Smooth muscle cell of trachea (primary cell): ENCODE measurements around the gene PSG11. TPM values are rescaled to one million over a fixed set of nuclear protein-coding genes. Genes with fewer than 3 reads are reported as not detected.

Experiments
- total RNA-seq: library from RNA; depleted of rRNA; stranded (reverse); fragments of >200 nt; gene quantifications from 2 replicates; pipeline ENCODE4 v1.2.1, GENCODE V29; 2014

The PSG11 gene
- total RNA-seq = not detected in 2 replicates

DNA sequence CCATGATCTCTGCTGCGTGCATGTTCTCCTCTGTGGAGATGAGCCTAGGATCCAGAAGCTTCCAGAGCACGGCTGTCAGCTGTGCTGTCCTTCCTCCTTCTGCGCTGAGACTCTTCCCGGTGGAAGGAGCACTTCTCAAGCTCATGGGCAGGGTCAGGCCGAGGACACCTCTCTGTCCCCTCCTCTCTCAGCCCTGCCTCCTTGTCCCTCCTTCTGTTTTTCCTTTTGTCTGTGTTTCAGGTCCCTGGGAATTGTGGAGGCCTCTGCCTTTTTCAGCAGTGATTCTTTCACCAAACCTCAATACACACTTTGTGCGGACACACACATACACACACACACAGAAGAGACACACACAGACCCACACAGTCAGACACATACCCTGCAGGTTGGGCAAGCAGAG lies at the start of gene PSG11:
PSG11 (minus strand) TSS at position 101 of the 400 bp plus-strand sequence; CDS start at position 4, 97 bp downstream.

Other genes with a start within 250 kb of the PSG11 start
- 0.58 and 1.8 TPM in 2 replicates for gene PSG1, start 146.8 kb downstream of the PSG11 start, total RNA-seq
- gene PSG6, start 108.6 kb downstream of the PSG11 start, total RNA-seq = 1.0 TPM in 1 of 2 replicates, not detected in the other
- 0.17 and 0.44 TPM in 2 replicates for gene PSG7, start 89.3 kb downstream of the PSG11 start, total RNA-seq
- 0.50 TPM in 1 of 2 replicates, not detected in the other for gene PSG2, start 56.2 kb upstream of the PSG11 start, total RNA-seq
- gene PSG5, start 160.1 kb upstream of the PSG11 start, total RNA-seq = 8.6 and 19.8 TPM in 2 replicates
- gene PSG4, start 179.2 kb upstream of the PSG11 start, total RNA-seq = 0.29 and 48.5 TPM in 2 replicates
- 0.17 TPM in 1 of 2 replicates, not detected in the other for gene PSG9, start 243.1 kb upstream of the PSG11 start, total RNA-seq